Activated naive CD8-positive, alpha-beta T cell treated with anti-CD3 and anti-CD28 coated beads, Interleukin-2, amount 50 U/mL, for 16 hours (primary cell): ENCODE measurements around the gene TM4SF1.
"Not testable (repeated sequence)": the region's sequence is repeated elsewhere in the genome, so short reads cannot be mapped to it uniquely, and the experiment has no call there.

Source experiments
- DNase-seq: peaks from one replicate; pipeline ENCODE4 v3.0.0-alpha.2; 2020; ENCODE audit warnings: low read depth, low spot score

Gene TM4SF1

GRCh38 chr3:149343951-149344350, 33.5 kb downstream of the TM4SF1 start:
- DNase-seq = no peak

- DNase-seq = no peak
Measured at GRCh38 chr3:149342413-149343380, 34.8 kb downstream of the TM4SF1 start.

- no peak for DNase-seq
Measured at GRCh38 chr3:149340310-149340933, 37.0 kb downstream of the TM4SF1 start.

GRCh38 chr3:149339931-149340309, 37.5 kb downstream of the TM4SF1 start:
- no peak for DNase-seq

DNA sequence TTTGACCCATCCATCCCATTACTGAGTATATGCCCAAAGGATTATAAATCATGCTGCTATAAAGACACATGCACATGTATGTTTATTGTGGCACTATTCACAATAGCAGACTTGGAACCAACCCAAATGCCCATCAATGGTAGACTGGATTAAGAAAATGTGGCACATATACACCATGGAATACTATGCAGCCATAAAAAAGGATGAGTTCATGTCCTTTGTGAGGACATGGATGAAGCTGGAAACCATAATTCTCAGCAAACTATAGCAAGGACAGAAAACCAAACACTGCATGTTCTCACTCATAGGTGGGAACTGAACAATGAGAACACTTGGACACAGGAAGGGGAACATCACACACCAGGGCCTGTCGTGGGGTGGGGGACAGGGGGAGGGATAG, 40.0 kb downstream of the TM4SF1 start:
- DNase-seq = not testable (repeated sequence)

GRCh38 chr3:149336925-149337324, 40.5 kb downstream of the TM4SF1 start:
- DNase-seq = no peak

DNA sequence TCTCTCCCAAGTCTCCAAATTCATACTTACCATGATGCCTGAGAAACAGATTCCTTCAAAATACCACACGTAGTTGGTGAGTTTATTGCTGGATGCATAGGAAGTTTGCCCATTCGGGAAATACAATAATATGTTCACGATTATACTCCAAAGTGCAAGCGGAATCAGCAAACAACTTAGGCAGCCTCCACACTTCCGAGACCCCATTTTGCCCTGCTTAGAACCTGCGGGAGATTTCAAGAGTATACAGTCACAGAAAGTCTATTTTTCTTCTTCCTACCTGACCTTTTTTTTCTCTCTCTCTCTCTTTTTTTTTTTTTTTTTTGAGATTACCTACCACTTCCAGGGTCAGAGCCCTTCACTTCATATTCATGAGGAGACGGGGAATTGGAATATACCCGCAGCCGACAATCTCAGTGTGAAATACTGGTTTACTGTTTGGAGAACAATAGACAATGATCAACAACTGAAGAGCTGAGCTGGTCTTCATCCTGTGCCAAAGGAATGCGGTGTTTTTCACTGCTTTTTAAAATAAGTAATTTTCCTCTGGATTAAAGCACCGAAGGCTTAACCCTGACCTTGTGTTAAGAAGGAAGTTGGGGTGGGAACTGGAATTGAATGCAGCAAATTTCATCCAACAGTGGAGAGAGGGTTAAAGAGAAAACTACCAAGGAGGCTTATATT, 44.1 kb downstream of the TM4SF1 start, which contains the start of gene TM4SF18:
TSS of gene TM4SF18 (minus strand) at position 461 of the 684 bp plus-strand sequence. CDS start at position 207, 254 bp downstream.
- no peak for DNase-seq

DNA sequence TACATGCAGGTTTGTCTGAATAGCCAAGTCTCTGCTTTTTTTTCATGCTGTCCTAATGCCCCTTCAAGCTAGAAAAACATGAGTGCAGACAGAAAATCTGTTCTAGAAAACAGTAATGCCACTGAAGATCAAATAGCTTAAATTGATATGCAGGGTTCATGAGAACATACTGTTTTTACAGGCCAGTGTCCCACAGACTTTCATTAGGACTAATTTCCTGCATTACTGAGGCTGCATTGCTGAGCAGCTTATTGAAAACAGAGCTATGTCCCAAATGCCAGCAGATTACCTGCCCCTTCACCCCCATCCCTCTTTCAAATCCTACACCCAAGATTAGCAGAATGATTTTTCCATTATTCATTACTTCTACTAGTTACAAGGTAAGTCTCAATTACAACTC, 44.7 kb downstream of the TM4SF1 start:
- no peak for DNase-seq

DNA sequence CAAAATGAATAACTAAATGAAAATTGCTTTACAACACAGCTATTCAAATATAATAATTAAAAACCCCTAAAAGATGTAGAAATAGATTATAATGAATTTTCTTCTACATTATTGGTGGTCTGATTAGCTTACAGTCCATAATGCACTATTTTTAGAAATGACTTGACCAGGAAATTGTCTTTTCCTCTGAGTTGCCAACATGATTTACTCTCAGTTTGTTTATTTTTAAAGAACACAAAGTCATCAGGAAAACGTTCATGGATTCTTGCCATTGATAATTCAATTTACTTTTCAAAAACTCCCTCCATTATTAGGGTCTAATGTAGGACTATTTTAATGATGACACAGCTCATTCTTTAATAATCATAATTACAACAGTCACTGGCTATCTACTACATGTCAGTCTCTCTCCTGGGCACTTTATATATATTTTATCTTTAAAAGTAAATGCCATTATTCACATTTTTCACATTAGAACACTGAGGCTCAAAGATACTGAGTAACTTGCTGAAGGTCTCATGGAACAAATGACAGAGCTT, 45.2 kb downstream of the TM4SF1 start:
- no peak for DNase-seq

DNA sequence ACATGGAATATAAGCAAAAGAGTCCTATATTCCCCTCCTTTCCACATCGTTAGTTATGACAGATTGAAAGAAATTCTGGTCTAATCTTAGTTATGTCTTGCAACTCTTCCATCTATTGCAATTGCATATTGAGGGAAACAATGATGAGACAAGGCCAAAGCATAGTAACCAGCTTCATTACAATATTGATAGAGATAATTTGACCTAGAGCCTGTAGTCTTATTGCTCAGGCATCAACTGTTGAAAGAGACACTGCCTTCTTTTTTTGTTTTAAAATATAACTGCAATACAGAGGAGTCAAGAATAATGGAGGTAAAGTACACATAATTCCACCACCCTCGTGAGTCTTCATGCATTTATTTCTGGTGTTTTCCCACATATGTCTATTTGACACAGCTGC, 46.1 kb downstream of the TM4SF1 start:
- DNase-seq = no peak

DNA sequence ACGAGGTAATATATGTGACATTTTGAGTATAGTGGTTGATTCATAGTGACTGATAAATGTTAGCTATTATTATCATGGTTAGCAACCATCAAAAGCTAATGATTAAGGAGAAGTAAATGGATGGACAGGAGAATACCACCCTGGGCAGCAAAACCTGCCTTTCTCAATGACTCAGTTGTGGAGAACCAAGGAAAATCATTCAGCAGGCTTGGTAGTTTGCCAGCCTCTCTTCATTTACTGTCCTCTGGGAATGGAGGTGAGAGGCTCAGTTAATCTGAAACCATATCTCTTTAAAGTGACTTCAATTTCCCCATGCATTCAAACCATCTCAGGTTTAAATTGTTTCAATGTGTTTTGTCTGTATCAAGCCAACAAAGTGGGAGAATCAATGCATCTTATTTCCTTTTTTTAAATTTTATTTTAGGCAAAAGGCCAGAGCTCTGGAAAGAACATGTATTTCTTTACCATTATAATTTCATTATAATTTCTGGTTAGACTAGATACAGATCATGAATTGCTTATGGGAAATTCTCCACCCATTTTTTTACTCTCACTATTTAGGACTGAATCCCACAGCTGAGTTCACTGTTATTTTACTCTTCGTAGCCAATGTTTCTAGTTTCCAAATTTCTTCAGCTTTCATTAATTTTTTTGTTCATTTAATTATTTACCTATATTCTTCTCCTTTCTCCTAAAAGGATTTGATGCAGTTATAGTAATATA, 46.7 kb downstream of the TM4SF1 start:
- DNase-seq = no peak

- DNase-seq = no peak
Measured at GRCh38 chr3:149327156-149327555, 50.3 kb downstream of the TM4SF1 start.

GRCh38 chr3:149325581-149325980, 51.9 kb downstream of the TM4SF1 start:
- no peak for DNase-seq

GRCh38 chr3:149324332-149324731, 53.1 kb downstream of the TM4SF1 start:
- DNase-seq = no peak

- DNase-seq = no peak
Measured at GRCh38 chr3:149321640-149322039, 55.8 kb downstream of the TM4SF1 start.

GRCh38 chr3:149321136-149321535, 56.3 kb downstream of the TM4SF1 start:
- no peak for DNase-seq

GRCh38 chr3:149319750-149320149, 57.7 kb downstream of the TM4SF1 start:
- DNase-seq = no peak
